HCT116 (cell line): ENCODE data around the gene COX20. TPM values are rescaled to one million over a fixed set of nuclear protein-coding genes. Genes with fewer than 3 reads are reported as not detected.

Experiments used
- ATAC-seq: fragments of 200-7000 bp; cut with Tn5 transposase; 2 replicates; pipeline ENCODE4 v1.9.1; 2020; ENCODE audit warnings: mild to moderate bottlenecking, moderate library complexity
- BruUV-seq: library from RNA; stranded (reverse); fragments of 400-500 nt; replicated peaks from 2 replicates; lab custom pipeline; 2021; lab: Mats Ljungman, UMichigan
- CTCF ChIA-PET: fragments of 300-600 bp; sonication (Branson Sonifier 250); formaldehyde crosslinking; loops from one replicate; lab custom pipeline; 2021; ENCODE audit warnings: antibody characterized with exemption; lab: Charles Lee
- POLR2A ChIA-PET: fragments of 300-600, 350-600 bp; sonication (Branson Sonifier 250); formaldehyde crosslinking; loops from one replicate; lab custom pipeline; 2021; ENCODE audit warnings: antibody characterized with exemption; lab: Charles Lee
- RAD21 ChIA-PET, 2 experiments: fragments of 300-600 bp; sonication (Branson Sonifier 250); formaldehyde crosslinking; loops; one replicate each; lab custom pipeline; 2023; ENCODE audit warnings: low total read pairs in 2 of 2; ENCODE audit not compliant: uncharacterized antibody in 2 of 2, unreplicated experiment in 2 of 2, low non-redundant PET in 1 of 2; lab: Charles Lee
- DNase-seq: peaks from one replicate; pipeline ENCODE4 v3.0.0-alpha.2; 2010; ENCODE audit warnings: low read depth, low spot score
- H2AFZ ChIP-seq: fragments of 200-600 bp; shearing (Covaris generic), sonication (generic); 2 replicates; pipeline ENCODE4 v1.6.1; 2017; ENCODE audit warnings: low read depth, mixed run types, mixed read lengths, antibody characterized with exemption, low read length; ENCODE audit not compliant: poor library complexity, severe bottlenecking
- H3K27ac ChIP-seq: 2 replicates; pipeline ENCODE4 v1.5.1; 2012; ENCODE audit warnings: low read depth, low read length
- H3K27me3 ChIP-seq: fragments of 200-600 bp; sonication (generic); 2 replicates; pipeline ENCODE4 v1.6.1; 2016; ENCODE audit warnings: mixed run types, low read length, mixed read lengths; ENCODE audit not compliant: insufficient read depth
- H3K36me3 ChIP-seq, 2 experiments: fragments of 200-500 bp in 1 of 2; fragments of 200-600 bp in 1 of 2; sonication (Bioruptor generic) in 1 of 2; sonication (generic) in 1 of 2; 2 replicates each; pipeline versions ENCODE4 v1.5.1 to v1.6.1; 2014 to 2016; ENCODE audit warnings: low read length in 2 of 2, inconsistent platforms in 1 of 2, mixed read lengths in 1 of 2, mixed run types in 1 of 2; ENCODE audit not compliant: insufficient read depth in 2 of 2, control insufficient read depth in 1 of 2
- H3K4me1 ChIP-seq, 2 experiments: fragments of 200-600 bp in 1 of 2; sonication (generic) in 1 of 2; 2 replicates each; pipeline versions ENCODE4 v1.5.1 to v1.6.1; 2012 to 2017; ENCODE audit warnings: low read length in 2 of 2, inconsistent platforms in 1 of 2, mild to moderate bottlenecking in 1 of 2, mixed read lengths in 1 of 2, mixed run types in 1 of 2, moderate library complexity in 1 of 2; ENCODE audit not compliant: insufficient read depth in 2 of 2, control insufficient read depth in 1 of 2
- H3K4me2 ChIP-seq: fragments of 200-600 bp; sonication (generic); 2 replicates; pipeline ENCODE4 v1.6.1; 2017; ENCODE audit warnings: mixed run types, low read length, mixed read lengths
- H3K4me3 ChIP-seq, 2 experiments: fragments of 200-600 bp in 1 of 2; sonication (generic) in 1 of 2; replicated peaks in 1 of 2; 2 replicates each; pipeline ENCODE4 v1.5.1; 2011 to 2016; ENCODE audit warnings: low read length in 2 of 2, control low read depth in 1 of 2, low read depth in 1 of 2, mild to moderate bottlenecking in 1 of 2, mixed read lengths in 1 of 2, mixed run types in 1 of 2
- H3K79me2 ChIP-seq: fragments of 200-600 bp; sonication (generic); 2 replicates; pipeline ENCODE4 v1.6.1; 2017; ENCODE audit warnings: mild to moderate bottlenecking, mixed run types, low read length, moderate library complexity, mixed read lengths; ENCODE audit not compliant: insufficient read depth
- H3K9ac ChIP-seq: fragments of 200-600 bp; sonication (generic); 2 replicates; pipeline ENCODE4 v1.6.1; 2016; ENCODE audit warnings: low read length, mixed read lengths
- H3K9me2 ChIP-seq: fragments of 200-600 bp; sonication (generic), shearing (Covaris generic); 2 replicates; pipeline ENCODE4 v1.6.1; 2017; ENCODE audit warnings: mixed run types, mild to moderate bottlenecking, moderate library complexity; ENCODE audit not compliant: insufficient read depth
- H3K9me3 ChIP-seq, 2 experiments: fragments of 200-500 bp in 1 of 2; fragments of 200-600 bp in 1 of 2; sonication (Bioruptor generic) in 1 of 2; sonication (generic) in 1 of 2; 2 replicates each; pipeline ENCODE4 v1.6.1; 2014 to 2017; ENCODE audit warnings: low read length in 2 of 2, mixed read lengths in 2 of 2, inconsistent platforms in 1 of 2, low read depth in 1 of 2, mild to moderate bottlenecking in 1 of 2, mixed run types in 1 of 2, moderate library complexity in 1 of 2; ENCODE audit not compliant: control insufficient read depth in 1 of 2, insufficient read depth in 1 of 2
- H4K20me1 ChIP-seq: fragments of 200-600 bp; sonication (generic), shearing (Covaris generic); 2 replicates; pipeline ENCODE4 v1.6.1; 2017; ENCODE audit warnings: mixed run types, mild to moderate bottlenecking, moderate library complexity; ENCODE audit not compliant: insufficient read depth
- CEBPB ChIP-seq: IDR thresholded peaks from 2 replicates; pipeline ENCODE4 v1.6.1; 2012; ENCODE audit warnings: low read depth
- EGR1 ChIP-seq: IDR thresholded peaks from 2 replicates; pipeline ENCODE4 v1.6.1; 2012; ENCODE audit warnings: low read depth
- ELF1 ChIP-seq: IDR thresholded peaks from 2 replicates; pipeline ENCODE4 v1.6.1; 2012; ENCODE audit warnings: low read depth, borderline replicate concordance
- EZH2 ChIP-seq: fragments of 200-600 bp; sonication (generic); IDR thresholded peaks from 2 replicates; pipeline ENCODE4 v1.6.1; 2017; ENCODE audit warnings: antibody characterized with exemption, mixed run types
- EZH2phosphoT487 ChIP-seq: fragments of 200-600 bp; IDR thresholded peaks from 2 replicates; pipeline ENCODE4 v1.6.1; 2018; ENCODE audit warnings: antibody characterized with exemption, borderline replicate concordance
- FOSL1 ChIP-seq: IDR thresholded peaks from 2 replicates; pipeline ENCODE4 v1.6.1; 2012; ENCODE audit warnings: low read depth
- POLR2A ChIP-seq: IDR thresholded peaks from 2 replicates; pipeline ENCODE4 v1.7.0; 2011; ENCODE audit warnings: borderline replicate concordance; ENCODE audit not compliant: insufficient read depth, insufficient read length; ENCODE audit errors: extremely low read depth
- REST ChIP-seq: IDR thresholded peaks from 2 replicates; pipeline ENCODE4 v1.6.1; 2012; ENCODE audit warnings: low read depth
- SIN3A ChIP-seq: IDR thresholded peaks from 2 replicates; pipeline ENCODE4 v1.6.1; 2012; ENCODE audit warnings: low read depth
- SRF ChIP-seq: IDR thresholded peaks from 2 replicates; pipeline ENCODE4 v1.6.1; 2012; ENCODE audit warnings: low read depth
- YY1 ChIP-seq: IDR thresholded peaks from 2 replicates; pipeline ENCODE4 v1.6.1; 2011; ENCODE audit warnings: low read length, low read depth, moderate library complexity, mild to moderate bottlenecking; ENCODE audit not compliant: insufficient replicate concordance; ENCODE audit errors: extremely low read depth
- ZNF274 ChIP-seq: fragments of 200-500 bp; sonication (Bioruptor generic); IDR thresholded peaks from 2 replicates; pipeline ENCODE4 v1.6.1; 2014; ENCODE audit warnings: mild to moderate bottlenecking, low read depth, low read length, inconsistent platforms
- intact Hi-C: fragments of 100-400 bp; cut with micrococcal nuclease; formaldehyde crosslinking; loops from 2 replicates; pipeline ENCODE4 v1.10.0; 2022
- total RNA-seq: library from RNA; stranded (reverse); gene quantifications from one replicate; pipeline ENCODE4 v1.2.1, GENCODE V29; 2021; ENCODE audit not compliant: unreplicated experiment
- TF ChIP-seq, protein P1 (sequence below): IDR thresholded peaks from 2 replicates; pipeline ENCODE4 v1.6.1; 2012
- TF ChIP-seq, protein P2 (sequence below), 3 experiments: fragments of 200-600 bp in 1 of 3; sonication (generic) in 1 of 3; IDR thresholded peaks in 2 of 3; conservative IDR thresholded peaks in 1 of 3; 2 replicates each; pipeline ENCODE4 v1.5.1; 2012 to 2017; ENCODE audit warnings: low read depth in 2 of 3, low read length in 2 of 3, antibody characterized with exemption in 1 of 3, borderline replicate concordance in 1 of 3, control low read depth in 1 of 3, mild to moderate bottlenecking in 1 of 3, mixed read lengths in 1 of 3, mixed run types in 1 of 3, moderate library complexity in 1 of 3; ENCODE audit not compliant: insufficient read depth in 1 of 3

Gene COX20
- total RNA-seq, 1 experiment from 2014 or later: 48.1 TPM

GRCh38 chr1:244874974-244875579 lies 39.6 kb downstream of the COX20 start (continued):
- TF ChIP-seq EZH2phosphoT487 (no peak), SRF (no peak), FOSL1 (no peak), EZH2 (no peak)
- TF ChIP-seq, all 23 proteins: peak for 0

DNA sequence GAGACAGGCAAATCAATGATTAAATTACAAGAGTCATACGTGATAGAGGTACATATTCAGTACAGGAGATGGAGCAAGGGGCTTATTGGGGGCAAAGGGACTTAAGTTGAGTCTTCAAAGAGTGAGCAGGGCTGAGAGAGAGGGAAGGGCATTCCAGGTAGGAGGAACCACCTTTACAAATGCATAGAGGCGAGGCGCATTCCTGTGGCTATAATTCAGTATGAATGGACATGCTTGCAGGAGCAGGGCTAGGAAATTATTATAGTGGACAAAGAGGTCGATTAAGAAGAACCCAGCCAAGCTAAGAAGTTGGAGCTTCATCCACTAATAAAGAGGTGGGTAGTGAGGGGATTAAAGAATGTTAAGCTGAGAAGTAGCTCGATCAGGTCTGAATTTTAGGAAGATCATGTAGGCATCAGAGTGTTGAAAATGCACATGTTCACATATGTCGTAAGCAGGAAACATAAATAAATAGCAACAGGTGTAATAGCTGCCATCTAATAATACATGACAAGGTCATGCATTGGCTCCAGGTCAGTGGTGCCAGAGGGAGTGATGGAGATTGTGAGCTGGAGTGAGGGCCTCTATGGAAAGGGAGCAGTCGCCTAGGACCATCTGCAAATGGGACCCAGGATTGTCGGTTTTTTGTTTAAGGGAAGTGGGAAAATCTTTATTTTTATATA lies 40.9 kb downstream of the COX20 start:
- no peak overlapping the region for H3K27ac ChIP-seq
- CTCF ChIA-PET: no interaction called here
- POLR2A ChIA-PET: no interaction called here
- H3K4me2 ChIP-seq: peak overlapping the region; percentile 14; the same call in 1 of the 2 replicates
- peaks cover 3 to 7% of the 10 kb centered on the region in 2 experiments; a peak in 3 of 4 replicates for H3K4me1 ChIP-seq
- no peaks in the 10 kb centered on the region for H3K27me3 ChIP-seq
- no peak overlapping the region for H2AFZ ChIP-seq
- RAD21 ChIA-PET: no interaction called here
- DNase-seq: no peak
- BruUV-seq: no TSS peak
- no peaks in the 10 kb centered on the region for H4K20me1 ChIP-seq
- H3K4me3 ChIP-seq: no peak overlapping the region
- ATAC-seq: peak; percentile 68; the same call in 1 of the 2 replicates
- no peaks in the 10 kb centered on the region for H3K9me2 ChIP-seq
- intact Hi-C loops: no loop called here
- no peak for TF ChIP-seq FOSL1
- TF ChIP-seq, protein P1, sequence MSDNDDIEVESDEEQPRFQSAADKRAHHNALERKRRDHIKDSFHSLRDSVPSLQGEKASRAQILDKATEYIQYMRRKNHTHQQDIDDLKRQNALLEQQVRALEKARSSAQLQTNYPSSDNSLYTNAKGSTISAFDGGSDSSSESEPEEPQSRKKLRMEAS: no peak
- TF ChIP-seq EGR1: no peak
- TF ChIP-seq, protein P2, sequence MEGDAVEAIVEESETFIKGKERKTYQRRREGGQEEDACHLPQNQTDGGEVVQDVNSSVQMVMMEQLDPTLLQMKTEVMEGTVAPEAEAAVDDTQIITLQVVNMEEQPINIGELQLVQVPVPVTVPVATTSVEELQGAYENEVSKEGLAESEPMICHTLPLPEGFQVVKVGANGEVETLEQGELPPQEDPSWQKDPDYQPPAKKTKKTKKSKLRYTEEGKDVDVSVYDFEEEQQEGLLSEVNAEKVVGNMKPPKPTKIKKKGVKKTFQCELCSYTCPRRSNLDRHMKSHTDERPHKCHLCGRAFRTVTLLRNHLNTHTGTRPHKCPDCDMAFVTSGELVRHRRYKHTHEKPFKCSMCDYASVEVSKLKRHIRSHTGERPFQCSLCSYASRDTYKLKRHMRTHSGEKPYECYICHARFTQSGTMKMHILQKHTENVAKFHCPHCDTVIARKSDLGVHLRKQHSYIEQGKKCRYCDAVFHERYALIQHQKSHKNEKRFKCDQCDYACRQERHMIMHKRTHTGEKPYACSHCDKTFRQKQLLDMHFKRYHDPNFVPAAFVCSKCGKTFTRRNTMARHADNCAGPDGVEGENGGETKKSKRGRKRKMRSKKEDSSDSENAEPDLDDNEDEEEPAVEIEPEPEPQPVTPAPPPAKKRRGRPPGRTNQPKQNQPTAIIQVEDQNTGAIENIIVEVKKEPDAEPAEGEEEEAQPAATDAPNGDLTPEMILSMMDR (IDR thresholded peaks at IDR 0.05 in 2 of 3, conservative IDR thresholded peaks at IDR 0.05 in 1 of 3; ENCODE audit: borderline replicate concordance in 1 of 3, insufficient read depth in 1 of 3, low read depth in 2 of 3, low read length in 2 of 3): no peak
- TF ChIP-seq ZNF274: no peak
- no peak for TF ChIP-seq EZH2phosphoT487
- no peak for TF ChIP-seq POLR2A
- no peak for TF ChIP-seq REST
- TF ChIP-seq SRF: no peak
- TF ChIP-seq SIN3A: no peak
- TF ChIP-seq CEBPB: no peak
- TF ChIP-seq YY1: no peak
- no peak for TF ChIP-seq ELF1
- H3K79me2 ChIP-seq: no peaks in the 10 kb centered on the region
- no peaks in the 10 kb centered on the region for H3K36me3 ChIP-seq
- no peaks in the 10 kb centered on the region for H3K9me3 ChIP-seq
- H3K9ac ChIP-seq: no peak overlapping the region
